GM23248 (cell line): ENCODE results near the gene DENND4C. TPM values are rescaled to one million over a fixed set of nuclear protein-coding genes. Genes with fewer than 3 reads are reported as not detected.

ENCODE experiments used
- DNase-seq: peaks from one replicate; pipeline ENCODE4 v3.0.0-alpha.2; 2015
- H2AFZ ChIP-seq: fragments of 200-600 bp; sonication (generic); 2 replicates; pipeline ENCODE4 v1.6.1; 2016; ENCODE audit warnings: antibody characterized with exemption
- H3F3A ChIP-seq: fragments of 200-600 bp; sonication (generic); 2 replicates; pipeline ENCODE4 v1.6.1; 2016; ENCODE audit warnings: mild to moderate bottlenecking, antibody characterized with exemption, mixed run types; ENCODE audit not compliant: insufficient read depth
- H3K27ac ChIP-seq: fragments of 200-600 bp; sonication (generic); 2 replicates; pipeline ENCODE4 v1.5.1; 2016; ENCODE audit warnings: mild to moderate bottlenecking
- H3K27me3 ChIP-seq: fragments of 200-600 bp; sonication (generic); replicated peaks from 2 replicates; pipeline ENCODE4 v1.6.1; 2016; ENCODE audit warnings: mild to moderate bottlenecking; ENCODE audit not compliant: insufficient read depth
- H3K36me3 ChIP-seq: fragments of 200-600 bp; sonication (generic); 2 replicates; pipeline ENCODE4 v1.6.1; 2016; ENCODE audit warnings: low read depth, mild to moderate bottlenecking
- H3K4me1 ChIP-seq: fragments of 200-600 bp; sonication (generic); 2 replicates; pipeline ENCODE4 v1.6.1; 2016; ENCODE audit warnings: mild to moderate bottlenecking; ENCODE audit not compliant: insufficient read depth
- H3K4me2 ChIP-seq: fragments of 200-600 bp; sonication (generic); one replicate; pipeline ENCODE4 v1.6.1; 2016; ENCODE audit warnings: mild to moderate bottlenecking; ENCODE audit not compliant: unreplicated experiment
- H3K4me3 ChIP-seq: fragments of 200-600 bp; sonication (generic); 2 replicates; pipeline ENCODE4 v1.5.1; 2016; ENCODE audit warnings: mild to moderate bottlenecking
- H3K79me2 ChIP-seq: fragments of 200-600 bp; sonication (generic); 2 replicates; pipeline ENCODE4 v1.6.1; 2016; ENCODE audit warnings: mild to moderate bottlenecking; ENCODE audit not compliant: insufficient read depth
- H3K9ac ChIP-seq: fragments of 200-600 bp; sonication (generic); 2 replicates; pipeline ENCODE4 v1.6.1; 2016; ENCODE audit warnings: mild to moderate bottlenecking
- H3K9me2 ChIP-seq: fragments of 200-600 bp; sonication (generic); 2 replicates; pipeline ENCODE4 v1.6.1; 2016; ENCODE audit warnings: mixed run types, mild to moderate bottlenecking, moderate library complexity; ENCODE audit not compliant: insufficient read depth
- H3K9me3 ChIP-seq: fragments of 200-600 bp; sonication (generic); one replicate; pipeline ENCODE4 v1.6.1; 2017; ENCODE audit warnings: low read depth
- H4K20me1 ChIP-seq: fragments of 200-600 bp; sonication (generic); 2 replicates; pipeline ENCODE4 v1.6.0; 2016; ENCODE audit not compliant: insufficient read depth
- EZH2 ChIP-seq: fragments of 200-600 bp; sonication (generic); IDR thresholded peaks from 2 replicates; pipeline ENCODE4 v1.6.1; 2018; ENCODE audit warnings: antibody characterized with exemption, mild to moderate bottlenecking; ENCODE audit not compliant: insufficient read depth, poor library complexity, severe bottlenecking
- EZH2phosphoT487 ChIP-seq: fragments of 200-600 bp; sonication (generic); IDR thresholded peaks from 2 replicates; pipeline ENCODE4 v1.6.1; 2018; ENCODE audit warnings: antibody characterized with exemption, moderate library complexity, mild to moderate bottlenecking, low read depth; ENCODE audit not compliant: insufficient read depth
- WGBS, 2 experiments: methylation state at CpG; one replicate each; pipeline ENCODE4 v1.1.6; 2015 to 2017; ENCODE audit warnings: low lambda C conversion rate in 2 of 2, low coverage in 1 of 2; ENCODE audit errors: missing lambda C conversion rate in 2 of 2; 5-methylcytosine and 5-hydroxymethylcytosine counted together
- in situ Hi-C: fragments of 300-500 bp; cut with MboI; formaldehyde crosslinking; loops from 2 replicates; pipeline ENCODE4 v1.15.0; 2020
- polyA plus RNA-seq: library from polyadenylated mRNA; unstranded; fragments of >200 nt; fragmentation: Nextera tagmentation; extraction: Ambion mirVana; gene quantifications from 2 replicates; pipeline ENCODE4 v1.2.1, GENCODE V29; 2016
- total RNA-seq: library from RNA; depleted of rRNA; stranded (reverse); fragments of >200 nt; shearing (Covaris generic); gene quantifications from 2 replicates; pipeline ENCODE4 v1.2.3, GENCODE V29; 2014

DENND4C gene
- total and polyA plus RNA-seq, 2 experiments from 2014 or later, result 11.8 to 28.9 TPM

DNA sequence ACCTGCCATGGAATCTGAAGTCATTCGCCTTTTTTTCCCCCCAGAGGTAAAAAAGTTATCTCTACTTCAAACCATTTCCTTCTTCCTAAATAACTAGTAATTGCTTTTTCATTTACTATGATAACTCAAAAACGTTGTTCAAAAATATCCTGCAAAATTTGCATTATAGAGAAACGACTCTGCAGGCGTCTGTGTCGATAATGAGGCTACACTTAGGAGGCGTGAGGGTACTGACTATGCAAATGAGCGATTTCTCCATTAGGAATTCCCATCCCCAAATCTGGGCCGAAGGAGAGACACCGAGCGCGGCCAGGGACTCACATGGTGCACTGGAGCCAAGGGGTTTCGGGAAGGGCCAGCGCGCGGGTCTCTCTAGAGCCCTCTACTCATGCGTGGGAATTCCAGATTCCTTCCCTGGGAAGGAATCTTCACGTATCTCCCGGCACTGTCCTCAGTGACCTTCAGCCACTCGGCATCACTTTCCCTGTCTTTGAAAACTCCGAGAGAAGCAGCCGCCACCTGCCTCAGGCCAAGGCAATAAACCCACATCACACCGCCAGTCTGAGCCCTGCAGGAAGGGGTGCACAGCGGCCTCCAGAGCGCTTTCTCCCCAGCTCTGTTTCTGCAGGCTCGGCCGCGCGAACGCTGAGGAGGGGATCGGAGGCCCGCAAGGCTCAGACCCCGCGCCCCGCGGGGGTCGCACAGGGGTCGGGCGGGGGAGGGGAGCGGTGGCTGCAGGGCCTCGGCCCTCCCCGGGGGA lies 718 bp upstream of the DENND4C start:
- Histone ChIP-seq H3K27ac (0 out of 2 replicates have a peak overlapping the region, but pooled peaks have one; percentile 11), H3K27me3 (no peaks in the 10 kb centered on the region)
- WGBS, 2 experiments, result 6 to 7% methylated on average over 28 to 39 of the region's 41 CpGs

DNA sequence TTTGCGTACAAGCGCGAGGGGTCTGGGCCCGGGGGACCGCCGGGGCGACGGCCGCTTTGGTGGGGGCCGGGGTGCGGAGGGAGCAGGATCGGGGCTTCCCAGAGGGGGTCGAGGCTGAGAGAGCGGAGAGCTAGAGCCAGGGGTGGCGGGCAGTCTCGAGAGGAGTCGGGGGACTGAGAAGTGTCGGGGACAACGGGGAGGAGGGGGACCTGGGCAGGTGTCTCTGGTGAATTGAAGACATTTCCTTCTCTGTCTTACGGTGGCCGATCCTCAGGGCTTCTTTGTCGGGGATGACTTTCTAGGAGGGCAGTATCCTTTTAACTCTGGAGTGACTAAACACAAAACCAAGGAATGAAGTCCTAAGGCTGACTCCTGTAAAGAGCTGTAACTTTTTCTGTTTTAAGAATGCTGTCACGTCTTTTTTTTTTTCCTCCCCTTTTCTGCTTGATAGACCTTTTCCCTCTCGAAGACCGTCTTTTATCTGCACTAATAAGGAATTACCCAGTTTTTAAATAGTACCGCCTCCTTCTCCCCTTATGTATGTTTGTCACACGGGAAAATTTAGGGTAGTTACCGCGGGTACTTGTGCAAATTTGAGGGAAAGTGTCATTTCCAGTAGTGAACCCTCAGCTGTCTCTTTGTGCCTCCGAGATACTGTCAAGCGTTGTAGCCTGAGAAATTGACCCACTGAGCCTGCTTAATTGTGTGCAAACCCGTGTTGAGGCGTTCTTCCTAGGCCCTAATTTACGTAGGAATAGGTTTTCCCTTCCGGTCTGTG lies 822 bp downstream of the DENND4C start:
- Histone ChIP-seq H3K9me2 (no peaks in the 10 kb centered on the region), H3K4me3 (peak overlapping the region; percentile 94), H4K20me1 (no peaks in the 10 kb centered on the region; the same call in 1 of the 2 replicates), H3K27ac (peak overlapping the region; percentile 88), H3K36me3 (no peaks in the 10 kb centered on the region), H2AFZ (peak overlapping the region; percentile 82), H3K9ac (peak overlapping the region; percentile 95), H3F3A (peaks cover 20% of the 10 kb centered on the region), H3K4me1 (peaks cover 16% of the 10 kb centered on the region; the same call in 1 of the 2 replicates), H3K27me3 (no peaks in the 10 kb centered on the region), H3K9me3 (no peaks in the 10 kb centered on the region), H3K4me2 (peak overlapping the region; percentile 95), H3K79me2 (peaks cover 55% of the 10 kb centered on the region)
- 1 to 3% methylated on average over 18 to 35 of the region's 35 CpGs for WGBS, 2 experiments
- DNase-seq, result peak; percentile 66
- in situ Hi-C loops, result no loop called here
- TF ChIP-seq EZH2phosphoT487, result no peak
- TF ChIP-seq EZH2, result no peak

More for the DNA sequence above, 718 bp upstream of the DENND4C start:
- DNase-seq, result peak; percentile 75
- Histone ChIP-seq H3K36me3 (no peaks in the 10 kb centered on the region), H3K4me1 (peaks cover 16% of the 10 kb centered on the region; the same call in 1 of the 2 replicates), H3K4me3 (peak overlapping the region; percentile 94), H3F3A (peaks cover 20% of the 10 kb centered on the region), H4K20me1 (no peaks in the 10 kb centered on the region; the same call in 1 of the 2 replicates), H3K4me2 (peak overlapping the region; percentile 65), H3K9me3 (no peaks in the 10 kb centered on the region), H3K9ac (peak overlapping the region; percentile 95), H3K9me2 (no peaks in the 10 kb centered on the region), H2AFZ (peak overlapping the region; percentile 82), H3K79me2 (peaks cover 39% of the 10 kb centered on the region)
- TF ChIP-seq EZH2 (no peak), EZH2phosphoT487 (no peak)
- in situ Hi-C loops, result no loop called here

DNA sequence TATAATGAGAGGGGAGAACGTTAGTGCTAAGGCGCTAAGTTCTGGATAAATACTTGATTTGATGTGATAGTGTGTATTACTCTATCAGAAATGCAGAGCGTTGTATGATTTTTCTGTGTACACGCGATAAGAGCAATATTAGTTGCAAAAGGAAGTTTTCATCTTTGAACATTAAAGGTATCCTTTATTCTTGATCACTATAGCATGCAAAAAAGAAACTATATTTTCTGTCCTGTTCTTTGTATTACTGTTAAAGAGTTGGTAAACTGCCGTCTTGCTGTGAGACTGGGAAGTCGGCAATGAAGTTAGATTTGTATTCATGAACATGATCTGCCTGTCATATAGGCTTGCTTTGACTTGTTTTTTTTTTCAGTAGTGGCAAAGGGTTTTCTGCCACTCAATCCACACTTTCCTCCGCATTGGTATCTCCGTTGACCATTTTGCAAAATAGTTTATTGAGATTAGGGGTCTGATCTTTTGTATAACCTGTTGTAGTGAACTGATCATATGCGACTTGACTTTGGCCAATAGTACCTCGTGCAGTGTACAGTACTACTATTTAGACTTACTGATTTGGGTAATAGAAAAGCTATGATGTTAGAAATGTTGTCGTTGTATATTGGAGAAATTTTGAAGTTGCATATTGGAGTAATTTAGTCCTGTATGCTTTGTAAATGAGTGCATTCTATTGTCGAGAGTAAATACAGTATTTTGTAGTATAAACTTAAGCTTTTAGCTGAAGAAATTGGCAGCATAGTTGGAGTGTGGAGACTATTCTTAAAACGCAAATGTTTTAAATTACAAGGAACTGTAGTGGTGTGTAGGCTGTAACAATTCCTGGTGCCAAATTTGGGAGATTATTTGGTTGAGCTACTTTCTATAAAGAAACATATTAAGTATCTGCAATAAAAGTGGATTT lies 1.7 kb downstream of the DENND4C start:
- H4K20me1 ChIP-seq, result no peaks in the 10 kb centered on the region; the same call in 1 of the 2 replicates
- peaks cover 16% of the 10 kb centered on the region; the same call in 1 of the 2 replicates for H3K4me1 ChIP-seq
- H3K27me3 ChIP-seq, result no peaks in the 10 kb centered on the region
- in situ Hi-C loops, result no loop called here
- H3K9ac ChIP-seq, result peak overlapping the region; percentile 95
- no peaks in the 10 kb centered on the region for H3K36me3 ChIP-seq
- peak; percentile 28 for DNase-seq
- peak overlapping the region; percentile 95 for H3K4me2 ChIP-seq
- 1 to 2% methylated on average over 14 of the region's 14 CpGs for WGBS, 2 experiments
- H3K4me3 ChIP-seq, result peak overlapping the region; percentile 94
- H3K9me3 ChIP-seq, result no peaks in the 10 kb centered on the region
- peaks cover 20% of the 10 kb centered on the region for H3F3A ChIP-seq
- H2AFZ ChIP-seq, result peak overlapping the region; percentile 82
- H3K27ac ChIP-seq, result peak overlapping the region; percentile 88
- H3K9me2 ChIP-seq, result no peaks in the 10 kb centered on the region
- H3K79me2 ChIP-seq, result peaks cover 63% of the 10 kb centered on the region
- TF ChIP-seq EZH2, result no peak
- no peak for TF ChIP-seq EZH2phosphoT487
